ENCODE data around the gene ROR2. TPM values are rescaled to one million over a fixed set of nuclear protein-coding genes. Genes with fewer than 3 reads are reported as not detected.

Gene ROR2
- total RNA-seq, 4 donors from 2014 or later: 0.19 to 1.7 (median 0.38) TPM

GRCh38 chr9:91770229-91770628 is 179.8 kb downstream of the ROR2 start:
- TF ChIP-seq CTCF (IDR thresholded peaks at IDR 0.05; ENCODE audit: low read depth): no peak

- no peak for TF ChIP-seq CTCF (IDR thresholded peaks at IDR 0.05; ENCODE audit: low read depth)
These were observed 180.8 kb downstream of the ROR2 start for GRCh38 chr9:91768977-91769916.

GRCh38 chr9:91768507-91768906 is 181.5 kb downstream of the ROR2 start:
- no peak for TF ChIP-seq CTCF (IDR thresholded peaks at IDR 0.05; ENCODE audit: low read depth)

GRCh38 chr9:91766315-91767069 is 183.5 kb downstream of the ROR2 start:
- no peak for TF ChIP-seq CTCF (IDR thresholded peaks at IDR 0.05; ENCODE audit: low read depth)

- no peak for TF ChIP-seq CTCF (IDR thresholded peaks at IDR 0.05; ENCODE audit: low read depth)
These were observed 184.7 kb downstream of the ROR2 start for GRCh38 chr9:91765296-91765695.

- TF ChIP-seq CTCF (IDR thresholded peaks at IDR 0.05; ENCODE audit: low read depth): no peak
These were observed 185.4 kb downstream of the ROR2 start for GRCh38 chr9:91764661-91765060.

GRCh38 chr9:91761362-91761761 is 188.7 kb downstream of the ROR2 start:
- no peak for TF ChIP-seq CTCF (IDR thresholded peaks at IDR 0.05; ENCODE audit: low read depth)
